Motor neuron (in vitro differentiated cells): Measurements from ENCODE around the gene FBXW7. TPM values are rescaled to one million over a fixed set of nuclear protein-coding genes. Genes with fewer than 3 reads are reported as not detected.

Source experiments
- ATAC-seq, 8 experiments: fragments of 200-7000 bp; cut with Tn5 transposase; replicated peaks in 6 of 8; 2 replicates each; pipeline ENCODE4 v1.8.0; 2021; ENCODE audit warnings: mild to moderate bottlenecking in 8 of 8, moderate library complexity in 8 of 8
- H3K27ac ChIP-seq, 2 donors: fragments of 250-450 bp; sonication (Bioruptor Pico); 2 replicates each; pipeline ENCODE4 v1.9.0; 2021; ENCODE audit warnings: antibody characterized with exemption in 2 of 2, mild to moderate bottlenecking in 2 of 2, moderate library complexity in 1 of 2
- H3K4me1 ChIP-seq, 2 donors: fragments of 250-450 bp; sonication (Bioruptor Pico); replicated peaks in 1 of 2; 2 replicates each; pipeline ENCODE4 v1.6.1; 2021; ENCODE audit warnings: antibody characterized with exemption in 2 of 2, mild to moderate bottlenecking in 2 of 2, moderate library complexity in 1 of 2
- H3K4me3 ChIP-seq, 5 donors: fragments of 250-450 bp; sonication (Bioruptor Pico); 2 replicates each; pipeline ENCODE4 v1.9.0; 2021; ENCODE audit warnings: antibody characterized with exemption in 5 of 5, mild to moderate bottlenecking in 5 of 5, moderate library complexity in 4 of 5
- WGBS, 10 experiments: fragments of 450-650 bp; shearing (Covaris generic); methylation state at CpG; one replicate each; pipeline ENCODE4 v1.0.0; 2022; 5-methylcytosine and 5-hydroxymethylcytosine counted together
- in situ Hi-C, 9 experiments: fragments of 400-800 bp; cut with MboI; loops; one replicate each; pipeline ENCODE4 v1.15.0; 2021; ENCODE audit warnings: low sequenced_read_pairs in 9 of 9, low pct_unique_long_range_greater_than_20kb in 2 of 9; ENCODE audit not compliant: unreplicated experiment in 9 of 9
- total RNA-seq, 8 experiments: library from RNA; unstranded; fragments of 300-600 nt; gene quantifications; 2 replicates each; pipeline versions ENCODE4 v1.2.3 to v1.2.4, GENCODE V29; 2022

Gene FBXW7
- total RNA-seq, 8 experiments from 2014 or later: 38.0 to 130 (median 68.5) TPM

DNA sequence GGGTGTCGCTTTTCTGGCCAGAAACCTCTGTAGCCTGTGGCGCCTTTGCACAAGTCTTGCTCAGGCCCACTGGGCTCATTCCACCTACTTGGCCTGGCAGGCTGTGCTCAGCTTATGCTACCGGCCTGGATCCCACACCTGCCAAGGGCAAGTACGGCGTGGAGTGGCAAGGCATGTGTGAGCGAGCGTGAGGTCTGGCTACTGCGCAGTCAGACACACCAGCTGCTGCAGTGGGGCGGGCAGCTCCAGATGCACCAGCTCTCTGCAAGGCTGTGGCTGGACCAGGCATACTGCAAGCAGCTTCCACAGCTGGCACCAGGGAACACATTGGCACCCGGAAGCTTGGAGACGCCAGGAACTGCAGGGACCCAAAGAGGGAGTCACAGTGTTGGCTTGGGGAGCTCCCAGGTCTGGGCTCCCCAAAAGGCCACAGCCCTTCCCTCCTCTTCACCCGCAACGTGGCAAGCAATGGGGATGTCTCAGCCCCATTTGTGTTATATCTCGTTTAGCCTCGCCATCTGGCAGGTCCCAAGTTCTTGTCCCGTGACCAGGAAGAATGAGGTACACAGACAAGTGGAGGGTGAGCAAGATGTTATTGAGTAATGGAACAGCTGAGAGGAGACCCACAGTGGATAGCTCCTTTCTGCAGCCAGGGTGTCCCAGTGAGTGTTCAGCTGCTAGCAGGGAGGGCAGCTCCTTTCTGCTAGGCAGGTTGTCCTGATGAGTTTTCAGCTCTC is 3.8 kb upstream of the FBXW7 start:
- WGBS, 10 experiments: 80 to 100% (median 96%) methylated on average over 1 to 8 of the region's 16 CpGs; no CpG with 5 or more reads in 2 of the 10 experiments
- Histone ChIP-seq H3K4me1 (peaks cover 10 to 12% of the 10 kb centered on the region in 2 donors), H3K4me3 (no peak overlapping the region), H3K27ac (no peak overlapping the region)
- in situ Hi-C loops: no loop called here
- no peak for ATAC-seq

DNA sequence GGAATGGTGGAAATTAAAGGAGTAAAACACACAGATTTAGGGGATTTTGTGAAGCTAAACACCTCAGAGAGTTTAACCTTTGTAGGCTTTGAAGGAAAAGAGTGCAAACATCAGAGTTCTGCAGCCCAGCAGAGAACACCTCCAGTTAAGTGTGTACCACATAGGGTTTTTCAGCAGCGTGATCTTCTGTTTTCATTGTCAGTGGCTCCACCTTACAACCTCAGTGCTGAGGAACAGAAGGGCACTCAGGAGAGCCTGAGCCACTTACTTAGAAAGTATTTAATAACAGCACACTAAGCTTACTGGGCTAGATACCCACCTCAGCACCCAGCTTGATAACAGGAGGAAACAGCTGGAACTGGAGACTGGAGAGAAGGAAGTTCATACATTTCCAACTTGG is 2.0 kb upstream of the FBXW7 start:
- Histone ChIP-seq H3K4me1 (peaks cover 10 to 22% of the 10 kb centered on the region in 2 donors), H3K4me3 (peak overlapping the region in 1 of 5 donors; percentile 97), H3K27ac (no peak overlapping the region)
- in situ Hi-C loops: no loop called here
- 67 to 90% (median 84%) methylated on average over 1 of the region's 1 CpG; no CpG with 5 or more reads in 4 of the 10 experiments for WGBS, 10 experiments
- no peak for ATAC-seq

DNA sequence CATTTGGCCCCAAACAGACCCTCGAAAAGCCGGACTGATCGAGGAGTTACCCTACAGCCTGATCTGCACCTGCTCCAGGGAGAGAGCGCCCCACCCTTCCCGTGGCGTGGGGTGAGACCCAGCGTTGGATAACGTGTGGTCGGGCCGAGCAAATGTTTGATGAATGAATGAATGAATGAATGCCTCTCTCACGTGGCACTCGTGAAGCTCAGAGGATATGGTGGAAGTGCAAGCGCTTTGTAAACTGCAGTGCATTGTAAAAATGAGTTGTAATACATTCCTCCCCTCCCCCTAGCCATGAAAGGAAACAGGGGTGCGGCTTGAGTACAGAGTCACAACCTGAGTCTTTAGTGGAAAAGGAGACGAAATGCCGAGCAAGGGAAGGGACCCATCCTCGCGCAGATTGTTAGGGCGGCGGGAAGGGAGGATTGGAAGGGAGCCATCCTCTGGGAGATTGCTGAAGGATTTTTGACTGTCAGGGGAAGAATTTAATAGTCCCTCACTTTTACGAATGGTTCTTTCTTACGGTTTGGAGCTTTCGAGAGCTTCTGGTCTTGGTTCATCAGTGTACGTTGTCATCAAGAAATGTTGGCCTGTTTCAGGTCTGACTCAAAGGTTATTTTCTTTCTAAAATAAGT is 772 bp upstream of the FBXW7 start:
- peaks cover 10 to 24% of the 10 kb centered on the region in 2 donors for H3K4me1 ChIP-seq
- H3K4me3 ChIP-seq: peak overlapping the region; percentile 82 to 97 (median 88)
- peak overlapping the region; percentile 85 to 88 for H3K27ac ChIP-seq
- in situ Hi-C loops: no loop called here
- ATAC-seq: peak in 7 of 8 experiments; percentile 32 to 51 (median 45)
- WGBS, 10 experiments: 0 to 8% (median 0%) methylated on average over 2 to 12 of the region's 24 CpGs

GRCh38 chr4:152535360-152535902 is 461 bp downstream of the FBXW7 start:
- ATAC-seq: peak; percentile 4 to 48 (median 30)
- H3K4me1 ChIP-seq: peaks cover 10 to 24% of the 10 kb centered on the region in 2 donors
- in situ Hi-C loops: no loop called here
- peak overlapping the region; percentile 75 to 79 for H3K27ac ChIP-seq
- WGBS, 10 experiments: 0% methylated on average over 2 of the region's 60 CpGs; no CpG with 5 or more reads in 9 of the 10 experiments
- peak overlapping the region; percentile 82 to 97 (median 88) for H3K4me3 ChIP-seq

- peak in 1 of 8 experiments; percentile 1 for ATAC-seq
- Histone ChIP-seq H3K27ac (no peak overlapping the region), H3K4me3 (peak overlapping the region; percentile 82 to 97 (median 88)), H3K4me1 (peaks cover 10 to 24% of the 10 kb centered on the region in 2 donors)
- WGBS, 10 experiments: 0 to 21% (median 3%) methylated on average over 1 to 16 of the region's 45 CpGs
- in situ Hi-C loops: no loop called here
Observed at GRCh38 chr4:152534541-152535359, 1.1 kb downstream of the FBXW7 start.

- Histone ChIP-seq H3K4me3 (no peak overlapping the region), H3K27ac (no peak overlapping the region), H3K4me1 (peaks cover 6 to 17% of the 10 kb centered on the region in 2 donors)
- whole genome bisulfite sequencing, 10 experiments: 58 to 100% (median 93%) methylated on average over 1 to 3 of the region's 3 CpGs; no CpG with 5 or more reads in 1 of the 10 experiments
- in situ Hi-C loops: no loop called here
- no peak for ATAC-seq
Observed at GRCh38 chr4:152531479-152531878, 4.4 kb downstream of the FBXW7 start.

GRCh38 chr4:152530600-152530999 is 5.3 kb downstream of the FBXW7 start:
- peaks cover 6 to 17% of the 10 kb centered on the region in 2 donors for H3K4me1 ChIP-seq
- ATAC-seq: no peak
- 83 to 100% (median 100%) methylated on average over 1 to 2 of the region's 2 CpGs; no CpG with 5 or more reads in 3 of the 10 experiments for WGBS, 10 experiments
- in situ Hi-C loops: no loop called here
- H3K4me3 ChIP-seq: no peak overlapping the region
- H3K27ac ChIP-seq: no peak overlapping the region

GRCh38 chr4:152529880-152530279 is 6.0 kb downstream of the FBXW7 start:
- Histone ChIP-seq H3K4me3 (no peak overlapping the region), H3K27ac (no peak overlapping the region), H3K4me1 (peaks cover 6 to 17% of the 10 kb centered on the region in 2 donors)
- no peak for ATAC-seq
- 80 to 100% (median 100%) methylated on average over 1 to 4 of the region's 8 CpGs; no CpG with 5 or more reads in 3 of the 10 experiments for WGBS, 10 experiments
- in situ Hi-C loops: no loop called here

- Histone ChIP-seq H3K4me3 (no peak overlapping the region), H3K27ac (no peak overlapping the region), H3K4me1 (peaks cover 6 to 7% of the 10 kb centered on the region in 2 donors)
- 53 to 100% (median 94%) methylated on average over 2 of the region's 2 CpGs; no CpG with 5 or more reads in 1 of the 10 experiments for WGBS, 10 experiments
- in situ Hi-C loops: no loop called here
- peak in 5 of 8 experiments; percentile 30 to 57 (median 49) for ATAC-seq
Observed at GRCh38 chr4:152528060-152528459, 7.8 kb downstream of the FBXW7 start.

GRCh38 chr4:152525878-152526277 is 10.0 kb downstream of the FBXW7 start:
- H3K4me3 ChIP-seq: no peak overlapping the region
- H3K4me1 ChIP-seq: peaks cover 5 to 6% of the 10 kb centered on the region in 2 donors
- no peak overlapping the region for H3K27ac ChIP-seq
- ATAC-seq: no peak
- in situ Hi-C loops: no loop called here
- 38 to 83% (median 50%) methylated on average over 3 to 4 of the region's 4 CpGs; no CpG with 5 or more reads in 1 of the 10 experiments for WGBS, 10 experiments

- ATAC-seq: peak in 2 of 8 experiments; percentile 39 to 42
- WGBS, 10 experiments: 59 to 100% (median 91%) methylated on average over 1 to 3 of the region's 3 CpGs
- in situ Hi-C loops: loop anchor here in 4 of 9 experiments (25.0 kb wide), 2 partner anchors 113 to 213 kb away; no protein-coding TSS in a partner anchor
Observed at GRCh38 chr4:152524427-152524826, 11.5 kb downstream of the FBXW7 start.

GRCh38 chr4:152523731-152524130 is 12.2 kb downstream of the FBXW7 start:
- 13 to 88% (median 69%) methylated on average over 1 of the region's 1 CpG; no CpG with 5 or more reads in 2 of the 10 experiments for WGBS, 10 experiments
- Histone ChIP-seq H3K4me1 (peaks cover 5 to 6% of the 10 kb centered on the region in 2 donors), H3K27ac (no peak overlapping the region), H3K4me3 (no peak overlapping the region)
- no peak for ATAC-seq
- in situ Hi-C loops: loop anchor here in 4 of 9 experiments (25.0 kb wide), 2 partner anchors 114 to 214 kb away; no protein-coding TSS in a partner anchor

More at GRCh38 chr4:152524427-152524826, 11.5 kb downstream of the FBXW7 start:
- Histone ChIP-seq H3K4me1 (peaks cover 5 to 6% of the 10 kb centered on the region in 2 donors), H3K4me3 (no peak overlapping the region), H3K27ac (no peak overlapping the region)
